NCI-H2029 treated with DMSO at 0.1 percent for 48 hours (cell line): Measurements from ENCODE around the gene ULK2.

Experiments
- DNase-seq: peaks from one replicate; lab custom pipeline; 2025; lab: John Stamatoyannopoulos, UW

The ULK2 gene

DNA sequence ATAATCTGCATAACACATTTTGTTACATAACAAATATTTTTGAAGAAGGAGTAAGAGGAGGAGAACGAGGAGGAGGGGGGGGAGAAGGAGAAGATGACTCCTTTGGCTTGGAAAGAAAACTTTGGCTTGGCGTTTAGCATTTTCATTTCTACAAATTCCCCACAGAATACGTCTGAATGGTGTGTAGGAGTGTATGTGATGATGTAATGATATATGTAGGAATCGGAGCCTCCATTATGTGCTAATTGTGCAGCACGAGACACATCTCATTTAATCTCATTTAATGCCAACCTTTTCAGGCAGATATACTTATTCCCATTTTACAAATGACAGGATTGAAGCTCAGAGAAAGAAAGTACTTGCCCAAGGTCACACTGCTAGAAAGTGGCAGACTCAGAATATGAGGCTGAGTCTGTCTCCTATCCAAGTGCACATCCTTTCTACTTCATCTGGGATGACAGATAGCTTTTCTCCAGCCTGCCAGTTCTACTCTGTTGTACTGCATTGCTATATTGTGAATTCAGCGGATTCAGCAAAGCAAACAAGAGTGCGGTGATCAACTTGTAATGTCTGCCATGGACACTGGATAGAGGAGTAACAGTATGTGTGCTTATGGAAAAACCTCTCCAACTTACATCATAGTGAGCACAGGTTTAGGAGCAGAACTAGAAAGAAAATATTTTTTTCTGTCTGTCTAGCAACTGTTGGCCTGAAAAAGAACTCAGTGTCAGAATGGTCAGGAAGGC is 140.9 kb downstream of the ULK2 start:
- no peak for DNase-seq

GRCh38 chr17:19725486-19725885 is 142.2 kb downstream of the ULK2 start:
- DNase-seq, result no peak

DNA sequence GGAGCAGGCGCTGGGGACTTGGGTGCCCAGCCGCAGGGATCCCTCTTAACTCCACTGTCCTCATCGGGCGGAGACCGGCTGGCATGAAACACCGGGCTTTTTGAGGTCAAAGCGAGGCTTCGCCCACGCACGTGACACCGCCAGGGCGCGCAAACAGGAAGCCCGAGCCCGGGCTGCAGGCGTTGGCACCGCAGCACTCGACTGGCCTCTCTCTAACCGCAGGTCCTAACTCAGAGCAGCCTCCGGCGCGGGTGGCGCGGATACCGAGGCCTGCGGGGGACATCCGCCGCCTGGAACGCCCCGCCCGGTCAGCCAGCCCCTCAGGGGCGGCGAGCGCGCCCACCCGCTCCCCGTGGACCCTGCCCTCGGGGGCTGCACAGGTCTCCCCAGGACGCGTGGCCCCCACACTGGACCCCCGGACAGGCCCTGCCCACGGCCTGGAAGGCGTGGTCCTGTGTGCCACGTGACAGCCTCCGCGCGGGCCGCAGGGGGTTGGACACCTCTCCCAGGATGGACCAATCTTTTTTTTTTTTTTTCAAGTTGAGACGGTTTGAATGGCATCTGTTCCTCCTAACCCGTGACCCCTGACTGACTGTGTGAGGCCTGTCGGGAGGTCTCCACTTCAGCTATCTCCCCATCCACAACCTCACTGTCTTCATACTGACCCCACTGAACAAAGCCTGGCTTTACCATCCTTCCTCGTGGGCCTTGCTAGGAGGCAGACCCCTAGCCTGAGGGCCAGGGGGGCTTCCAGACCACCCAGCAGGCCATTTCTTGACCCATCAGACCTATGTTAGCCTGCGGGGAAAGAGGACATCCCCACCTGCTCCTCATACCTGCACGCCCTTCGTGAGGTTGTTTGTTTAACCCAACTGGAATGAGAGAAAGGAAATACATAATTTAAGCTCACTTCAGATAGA is 143.0 kb downstream of the ULK2 start:
- DNase-seq, result no peak

GRCh38 chr17:19723964-19724363 is 143.8 kb downstream of the ULK2 start:
- no peak for DNase-seq
